Endometrial microvascular endothelial cells (primary cell): ENCODE results near the gene ZNF727. TPM values are rescaled to one million over a fixed set of nuclear protein-coding genes. Genes with fewer than 3 reads are reported as not detected.
"Not testable (repeated sequence)": the region's sequence is repeated elsewhere in the genome, so short reads cannot be mapped to it uniquely, and the experiment has no call there.

Experiments used
- in situ Hi-C: cut with HindIII; loops from 2 replicates; pipeline ENCODE4 v1.10.0; 2017; ENCODE audit warnings: low sequenced_read_pairs, low pct_unique_long_range_greater_than_20kb; ENCODE audit errors: inconsistent ontology term
- total RNA-seq: library from RNA; depleted of rRNA; stranded (reverse); fragments of >200 nt; gene quantifications from one replicate; pipeline ENCODE4 v1.2.3, GENCODE V29; 2015; ENCODE audit errors: inconsistent ontology term

The ZNF727 gene
- total RNA-seq, result not detected

- in situ Hi-C loops, result no loop called here
Measured at GRCh38 chr7:64045301-64046040, at the start of gene ZNF727. Gene ZNF727 (plus strand): TSS chr7:64045434. CDS start chr7:64045622, 188 bp downstream.

GRCh38 chr7:63998549-63998948 is 46.7 kb upstream of the ZNF727 start, which contains the start of gene ZNF722:
Gene ZNF722 (plus strand): TSS chr7:63998849. CDS start chr7:63998962, 113 bp downstream.
- in situ Hi-C loops, result no loop called here

- in situ Hi-C loops, result not testable (repeated sequence)
Measured at GRCh38 chr7:64015496-64015895, 29.7 kb upstream of the ZNF727 start.

- in situ Hi-C loops, result no loop called here
Measured at GRCh38 chr7:64035388-64035787, 9.8 kb upstream of the ZNF727 start.

- in situ Hi-C loops, result no loop called here
Measured at GRCh38 chr7:64037095-64037494, 8.1 kb upstream of the ZNF727 start.

GRCh38 chr7:64046041-64046389 is 781 bp downstream of the ZNF727 start:
- in situ Hi-C loops, result no loop called here

GRCh38 chr7:64077837-64078698 is 32.8 kb downstream of the ZNF727 start:
- in situ Hi-C loops, result not testable (repeated sequence)

GRCh38 chr7:64078699-64078994 is 33.4 kb downstream of the ZNF727 start:
- in situ Hi-C loops, result no loop called here

- in situ Hi-C loops, result no loop called here
Measured at GRCh38 chr7:64087501-64087900, 42.3 kb downstream of the ZNF727 start.

- in situ Hi-C loops, result not testable (repeated sequence)
Measured at GRCh38 chr7:64088863-64089262, 43.6 kb downstream of the ZNF727 start.

Other genes with a start within 250 kb of the ZNF727 start
- not detected for gene ZNF722, start 46.6 kb upstream of the ZNF727 start, total RNA-seq
- gene ZNF735, start 161.8 kb downstream of the ZNF727 start, total RNA-seq, result not detected
- gene ZNF679, start 183.0 kb downstream of the ZNF727 start, total RNA-seq, result not detected